Keratinocyte (primary cell): ENCODE data around the gene TRPV5.

Experiments
- CTCF ChIP-seq, 3 experiments: IDR thresholded peaks in 1 of 3; conservative IDR thresholded peaks in 1 of 3; optimal IDR thresholded peaks in 1 of 3; 2 replicates in 2 of 3; 3 replicates in 1 of 3; pipeline versions ENCODE3 to v1.5.1; 2011; ENCODE audit warnings: low read length in 3 of 3, mild to moderate bottlenecking in 3 of 3, moderate library complexity in 2 of 3, control low read depth in 1 of 3, inconsistent platforms in 1 of 3; ENCODE audit not compliant: insufficient read depth in 2 of 3; ENCODE audit errors: extremely low read depth in 1 of 3
- EZH2 ChIP-seq: IDR thresholded peaks from one replicate; pipeline ENCODE4 v1.6.1; 2012; ENCODE audit warnings: inconsistent platforms, mild to moderate bottlenecking, low read length, moderate library complexity

- TF ChIP-seq CTCF (optimal IDR thresholded peaks at IDR 0.05 in 1 of 3, IDR thresholded peaks at IDR 0.05 in 1 of 3, conservative IDR thresholded peaks at IDR 0.05 in 1 of 3; ENCODE audit: extremely low read depth in 1 of 3, insufficient read depth in 2 of 3, low read length in 3 of 3) (no peak), EZH2 (no peak)
These were observed 25.3 kb downstream of the TRPV5 start for GRCh38 chr7:142908290-142908689.
